WTC11 (cell line): ENCODE measurements around the gene IGFL2.

ENCODE experiments used
- FOXJ3 ChIP-seq: sonication (generic); formaldehyde crosslinking; IDR thresholded peaks from 2 replicates; pipeline ENCODE4 v1.9.0; 2021; ENCODE audit warnings: missing genetic modification reagents, mild to moderate bottlenecking, borderline replicate concordance
- GABPB1 ChIP-seq: sonication (generic); formaldehyde crosslinking; IDR thresholded peaks from 2 replicates; pipeline ENCODE4 v1.8.1; 2023; ENCODE audit warnings: mild to moderate bottlenecking, missing genetic modification reagents
- SMAD3 ChIP-seq: sonication (generic); formaldehyde crosslinking; IDR thresholded peaks from 2 replicates; pipeline ENCODE4 v1.8.0; 2022; ENCODE audit warnings: missing genetic modification reagents, mild to moderate bottlenecking, borderline replicate concordance
- TEAD4 ChIP-seq: sonication (generic); formaldehyde crosslinking; IDR thresholded peaks from 2 replicates; pipeline ENCODE4 v1.8.0; 2022; ENCODE audit warnings: mild to moderate bottlenecking, missing genetic modification reagents
- ZNF263 ChIP-seq: sonication (generic); formaldehyde crosslinking; IDR thresholded peaks from 2 replicates; pipeline ENCODE4 v1.8.1; 2022; ENCODE audit warnings: low read depth, mild to moderate bottlenecking, moderate library complexity, missing genetic modification reagents
- TF ChIP-seq, protein P1 (sequence below): fragments of 200-600 bp; IDR thresholded peaks from 2 replicates; pipeline ENCODE4 v1.8.0; 2022; ENCODE audit warnings: antibody characterized with exemption
- TF ChIP-seq, protein P2 (sequence below): sonication (generic); formaldehyde crosslinking; IDR thresholded peaks from 2 replicates; pipeline ENCODE4 v1.8.1; 2022; ENCODE audit warnings: low read depth, mild to moderate bottlenecking, moderate library complexity, missing genetic modification reagents, borderline replicate concordance
- TF ChIP-seq, protein P3 (sequence below): sonication (generic); formaldehyde crosslinking; IDR thresholded peaks from 2 replicates; pipeline ENCODE4 v1.8.1; 2023; ENCODE audit warnings: mild to moderate bottlenecking, missing genetic modification reagents, moderate library complexity

DNA sequence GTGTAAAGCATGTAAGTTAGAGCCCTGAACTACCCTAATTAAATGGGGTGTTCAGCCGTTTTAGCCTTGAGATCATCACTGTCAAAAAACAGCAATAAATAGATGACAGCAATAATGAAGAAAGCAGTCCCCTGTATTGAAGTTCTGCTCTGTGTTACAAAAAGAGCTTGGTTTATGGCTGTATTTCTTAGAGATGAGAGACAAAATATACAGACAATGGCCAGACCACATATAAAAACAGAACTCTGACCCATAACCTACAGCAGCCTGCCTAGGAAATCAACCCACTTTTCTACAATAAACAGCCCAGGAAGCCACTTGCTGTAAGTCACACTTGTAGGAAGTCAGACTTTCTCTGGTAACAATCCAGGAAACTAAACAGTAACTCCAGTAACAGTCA is 34.3 kb upstream of the IGFL2 start:
- TF ChIP-seq, protein P1, sequence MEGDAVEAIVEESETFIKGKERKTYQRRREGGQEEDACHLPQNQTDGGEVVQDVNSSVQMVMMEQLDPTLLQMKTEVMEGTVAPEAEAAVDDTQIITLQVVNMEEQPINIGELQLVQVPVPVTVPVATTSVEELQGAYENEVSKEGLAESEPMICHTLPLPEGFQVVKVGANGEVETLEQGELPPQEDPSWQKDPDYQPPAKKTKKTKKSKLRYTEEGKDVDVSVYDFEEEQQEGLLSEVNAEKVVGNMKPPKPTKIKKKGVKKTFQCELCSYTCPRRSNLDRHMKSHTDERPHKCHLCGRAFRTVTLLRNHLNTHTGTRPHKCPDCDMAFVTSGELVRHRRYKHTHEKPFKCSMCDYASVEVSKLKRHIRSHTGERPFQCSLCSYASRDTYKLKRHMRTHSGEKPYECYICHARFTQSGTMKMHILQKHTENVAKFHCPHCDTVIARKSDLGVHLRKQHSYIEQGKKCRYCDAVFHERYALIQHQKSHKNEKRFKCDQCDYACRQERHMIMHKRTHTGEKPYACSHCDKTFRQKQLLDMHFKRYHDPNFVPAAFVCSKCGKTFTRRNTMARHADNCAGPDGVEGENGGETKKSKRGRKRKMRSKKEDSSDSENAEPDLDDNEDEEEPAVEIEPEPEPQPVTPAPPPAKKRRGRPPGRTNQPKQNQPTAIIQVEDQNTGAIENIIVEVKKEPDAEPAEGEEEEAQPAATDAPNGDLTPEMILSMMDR, result no peak
- TF ChIP-seq SMAD3 (CRISPR knock-in tag) (no peak), FOXJ3 (no peak), ZNF263 (CRISPR knock-in tag) (no peak), TEAD4 (CRISPR knock-in tag) (no peak), GABPB1 (CRISPR knock-in tag) (no peak)
- TF ChIP-seq, protein P2, sequence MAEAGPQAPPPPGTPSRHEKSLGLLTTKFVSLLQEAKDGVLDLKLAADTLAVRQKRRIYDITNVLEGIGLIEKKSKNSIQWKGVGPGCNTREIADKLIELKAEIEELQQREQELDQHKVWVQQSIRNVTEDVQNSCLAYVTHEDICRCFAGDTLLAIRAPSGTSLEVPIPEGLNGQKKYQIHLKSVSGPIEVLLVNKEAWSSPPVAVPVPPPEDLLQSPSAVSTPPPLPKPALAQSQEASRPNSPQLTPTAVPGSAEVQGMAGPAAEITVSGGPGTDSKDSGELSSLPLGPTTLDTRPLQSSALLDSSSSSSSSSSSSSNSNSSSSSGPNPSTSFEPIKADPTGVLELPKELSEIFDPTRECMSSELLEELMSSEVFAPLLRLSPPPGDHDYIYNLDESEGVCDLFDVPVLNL (CRISPR knock-in tag), result no peak
- TF ChIP-seq, protein P3, sequence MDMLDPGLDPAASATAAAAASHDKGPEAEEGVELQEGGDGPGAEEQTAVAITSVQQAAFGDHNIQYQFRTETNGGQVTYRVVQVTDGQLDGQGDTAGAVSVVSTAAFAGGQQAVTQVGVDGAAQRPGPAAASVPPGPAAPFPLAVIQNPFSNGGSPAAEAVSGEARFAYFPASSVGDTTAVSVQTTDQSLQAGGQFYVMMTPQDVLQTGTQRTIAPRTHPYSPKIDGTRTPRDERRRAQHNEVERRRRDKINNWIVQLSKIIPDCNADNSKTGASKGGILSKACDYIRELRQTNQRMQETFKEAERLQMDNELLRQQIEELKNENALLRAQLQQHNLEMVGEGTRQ (CRISPR knock-in tag), result no peak
